GM12878 (cell line): ENCODE measurements around the gene SP2. TPM values are rescaled to one million over a fixed set of nuclear protein-coding genes. Genes with fewer than 3 reads are reported as not detected.

Experiments
- ATAC-seq: fragments of 200-7000 bp; cut with Tn5 transposase; 3 replicates; pipeline ENCODE4 v1.9.1; 2020; ENCODE audit warnings: mild to moderate bottlenecking, moderate library complexity
- BruUV-seq: library from RNA; stranded (reverse); fragments of 400-500 nt; replicated peaks from 2 replicates; lab custom pipeline; 2021; lab: Mats Ljungman, UMichigan
- CTCF ChIA-PET: fragments of 300-600 bp; sonication (Branson Sonifier 250); formaldehyde crosslinking; extraction: SDS; loops from one replicate; lab custom pipeline; 2021; ENCODE audit warnings: inconsistent platforms; lab: Yijun Ruan, JAX
- POLR2A ChIA-PET: fragments of 350-600 bp; formaldehyde crosslinking; extraction: SDS; loops from one replicate; lab custom pipeline; 2021; ENCODE audit warnings: inconsistent platforms; lab: Charles Lee
- RAD21 ChIA-PET: fragments of 300-600 bp; sonication (Branson Sonifier 250); formaldehyde crosslinking; loops from one replicate; lab custom pipeline; 2023; ENCODE audit warnings: antibody characterized with exemption; ENCODE audit not compliant: unreplicated experiment; lab: Charles Lee
- SMC1A ChIA-PET: fragments of 300-600 bp; sonication (Branson Sonifier 250); formaldehyde crosslinking; loops from one replicate; lab custom pipeline; 2023; ENCODE audit not compliant: unreplicated experiment, uncharacterized antibody; lab: Charles Lee
- DNase-seq: peaks from one replicate; pipeline ENCODE4 v3.0.0-alpha.2; 2011; ENCODE audit warnings: low read depth, low spot score
- FAIRE-seq: peaks from 3 replicates; lab custom pipeline; 2011; peaks lifted over from hg19 to GRCh38; lab: Jason Lieb, UNC
- H2AFZ ChIP-seq: 2 replicates; pipeline ENCODE4 v1.6.0; 2011; ENCODE audit warnings: low read depth, low read length, control low read depth; ENCODE audit not compliant: control insufficient read depth
- H3K27ac ChIP-seq: 2 replicates; pipeline ENCODE4 v1.5.1; 2011; ENCODE audit warnings: control low read depth; ENCODE audit not compliant: control insufficient read depth, insufficient read depth
- H3K27me3 ChIP-seq, 2 experiments: replicated peaks in 1 of 2; 2 replicates each; pipeline versions ENCODE4 v1.6.0 to v1.6.1; 2011; ENCODE audit warnings: low read length in 1 of 2; ENCODE audit not compliant: control insufficient read depth in 2 of 2, insufficient read depth in 2 of 2
- H3K36me3 ChIP-seq, 2 experiments: 2 replicates each; pipeline ENCODE4 v1.5.1; 2011; ENCODE audit warnings: low read length in 1 of 2; ENCODE audit not compliant: control insufficient read depth in 2 of 2, insufficient read depth in 2 of 2
- H3K4me1 ChIP-seq: 2 replicates; pipeline ENCODE4 v1.6.1; 2011; ENCODE audit warnings: mild to moderate bottlenecking, low read length, moderate library complexity, mixed read lengths; ENCODE audit not compliant: control insufficient read depth, insufficient read depth
- H3K4me2 ChIP-seq: 2 replicates; pipeline ENCODE4 v1.6.0; 2011; ENCODE audit warnings: control low read depth; ENCODE audit not compliant: control insufficient read depth, insufficient read depth
- H3K4me3 ChIP-seq: fragments of 200-600 bp; sonication (generic); 2 replicates; pipeline ENCODE4 v1.5.1; 2016
- H3K79me2 ChIP-seq: 2 replicates; pipeline ENCODE4 v1.6.0; 2011; ENCODE audit warnings: low read length; ENCODE audit not compliant: control insufficient read depth, insufficient read depth
- H3K9ac ChIP-seq: 2 replicates; pipeline ENCODE4 v1.8.0; 2011; ENCODE audit warnings: low read length, control low read depth, mixed read lengths; ENCODE audit not compliant: control insufficient read depth, insufficient read depth
- H3K9me3 ChIP-seq: replicated peaks from 3 replicates; pipeline ENCODE4 v1.5.1; 2011; ENCODE audit warnings: mild to moderate bottlenecking, low read length; ENCODE audit not compliant: control insufficient read depth, insufficient read depth
- H4K20me1 ChIP-seq: 2 replicates; pipeline ENCODE4 v1.6.0; 2011; ENCODE audit not compliant: control insufficient read depth, insufficient read depth
- BHLHE40 ChIP-seq, 2 experiments: fragments of 450-650 bp in 1 of 2; IDR thresholded peaks; 2 replicates each; pipeline ENCODE4 v1.6.1; 2011 to 2017; ENCODE audit warnings: low read depth in 2 of 2, borderline replicate concordance in 1 of 2, improper control_type of control experiment in 1 of 2, low read length in 1 of 2, mild to moderate bottlenecking in 1 of 2
- BMI1 ChIP-seq: fragments of 450-650 bp; IDR thresholded peaks from 2 replicates; pipeline ENCODE4 v1.6.1; 2016; ENCODE audit warnings: mild to moderate bottlenecking, moderate library complexity, borderline replicate concordance
- CTCF ChIP-seq, 3 experiments: IDR thresholded peaks in 2 of 3; conservative IDR thresholded peaks in 1 of 3; 2 replicates each; pipeline ENCODE4 v1.5.1; 2011; ENCODE audit warnings: low read depth in 3 of 3, low read length in 3 of 3, mild to moderate bottlenecking in 3 of 3, control low read depth in 2 of 3, moderate library complexity in 2 of 3, inconsistent platforms in 1 of 3, mixed read lengths in 1 of 3; ENCODE audit not compliant: control insufficient read depth in 2 of 3, insufficient read depth in 1 of 3; ENCODE audit errors: extremely low read depth in 1 of 3
- EGR1 ChIP-seq, 2 experiments: IDR thresholded peaks; 1 replicate in 1 of 2; 2 replicates in 1 of 2; pipeline ENCODE4 v1.6.1; 2011 to 2012; ENCODE audit warnings: low read depth in 2 of 2, low read length in 2 of 2, borderline replicate concordance in 1 of 2, mild to moderate bottlenecking in 1 of 2, moderate library complexity in 1 of 2
- LARP7 ChIP-seq: fragments of 450-650 bp; IDR thresholded peaks from 2 replicates; pipeline ENCODE4 v1.6.1; 2017; ENCODE audit warnings: mild to moderate bottlenecking
- MYC ChIP-seq: IDR thresholded peaks from 2 replicates; pipeline ENCODE4 v1.6.1; 2011; ENCODE audit warnings: mild to moderate bottlenecking, low read length, moderate library complexity, inconsistent platforms; ENCODE audit not compliant: insufficient read depth, insufficient replicate concordance, insufficient read length, severe bottlenecking
- NR2C1 ChIP-seq: fragments of 450-650 bp; IDR thresholded peaks from 2 replicates; pipeline ENCODE4 v1.6.1; 2017; ENCODE audit warnings: antibody characterized with exemption, mild to moderate bottlenecking, moderate library complexity
- RAD51 ChIP-seq: fragments of 450-650 bp; IDR thresholded peaks from 2 replicates; pipeline ENCODE4 v1.6.1; 2016; ENCODE audit warnings: moderate library complexity, mild to moderate bottlenecking, inconsistent platforms
- SREBF2 ChIP-seq: IDR thresholded peaks from 2 replicates; pipeline ENCODE4 v1.6.1; 2012; ENCODE audit warnings: mild to moderate bottlenecking, low read length
- TCF12 ChIP-seq: IDR thresholded peaks from 2 replicates; pipeline ENCODE4 v1.6.1; 2011; ENCODE audit warnings: low read depth, mild to moderate bottlenecking, low read length
- USF1 ChIP-seq: IDR thresholded peaks from 2 replicates; pipeline ENCODE4 v1.6.1; 2011; ENCODE audit warnings: borderline replicate concordance, low read depth, mild to moderate bottlenecking, moderate library complexity, mixed read lengths, low read length; ENCODE audit not compliant: insufficient read depth; ENCODE audit errors: extremely low read length
- ZNF592 ChIP-seq: fragments of 450-650 bp; IDR thresholded peaks from 2 replicates; pipeline ENCODE4 v1.6.1; 2017; ENCODE audit warnings: mild to moderate bottlenecking, moderate library complexity
- WGBS: methylation state at CpG from one replicate; pipeline ENCODE4 v1.1.6; 2016; ENCODE audit warnings: low lambda C conversion rate; ENCODE audit not compliant: insufficient replicate concordance, insufficient coverage; ENCODE audit errors: missing lambda C conversion rate; 5-methylcytosine and 5-hydroxymethylcytosine counted together
- in situ Hi-C: fragments of 300-500 bp; cut with MboI; formaldehyde crosslinking; loops from 9 replicates; pipeline ENCODE4 v1.14.3; 2018; ENCODE audit warnings: mixed read lengths
- intact Hi-C: fragments of 100-400 bp; cut with micrococcal nuclease; formaldehyde crosslinking; loops from one replicate; pipeline ENCODE4 v1.14.2; 2022; ENCODE audit not compliant: unreplicated experiment
- polyA plus RNA-seq, 11 experiments: library from polyadenylated mRNA; depleted of rRNA in 4 of 11; unstranded in 6 of 11; stranded (reverse) in 5 of 11; fragments of >200 nt; fragmentation: Nextera tagmentation in 4 of 11; fragmentation: Illumina TruSeq in 1 of 11; extraction: Ambion mirVana in 4 of 11; extraction: Trizol in 1 of 11; gene quantifications; 1 replicate in 1 of 11; 2 replicates in 10 of 11; pipeline versions ENCODE4 v1.2.1 to v1.2.3, GENCODE V29; 2011 to 2016; ENCODE audit warnings: inconsistent platforms in 2 of 11, missing spikeins in 2 of 11, low read depth in 1 of 11
- total RNA-seq, 4 experiments: library from RNA; depleted of rRNA in 3 of 4; stranded (reverse); fragments of >200 nt in 3 of 4; fragmentation: Illumina TruSeq in 1 of 4; extraction: Trizol in 1 of 4; gene quantifications; 2 replicates each; pipeline versions ENCODE4 v1.2.1 to v1.2.3, GENCODE V29; 2013 to 2021
- TF ChIP-seq, protein P1 (sequence below): IDR thresholded peaks from 2 replicates; pipeline ENCODE4 v1.6.1; 2011; ENCODE audit warnings: low read depth, low read length, improper control_type of control experiment, borderline replicate concordance

The SP2 gene
- total and polyA plus RNA-seq, 10 of the 15 experiments (the other 5 are each of a cell fraction or from before 2014, with no cell fraction given): 1.2 to 19.1 (median 4.8) TPM

DNA sequence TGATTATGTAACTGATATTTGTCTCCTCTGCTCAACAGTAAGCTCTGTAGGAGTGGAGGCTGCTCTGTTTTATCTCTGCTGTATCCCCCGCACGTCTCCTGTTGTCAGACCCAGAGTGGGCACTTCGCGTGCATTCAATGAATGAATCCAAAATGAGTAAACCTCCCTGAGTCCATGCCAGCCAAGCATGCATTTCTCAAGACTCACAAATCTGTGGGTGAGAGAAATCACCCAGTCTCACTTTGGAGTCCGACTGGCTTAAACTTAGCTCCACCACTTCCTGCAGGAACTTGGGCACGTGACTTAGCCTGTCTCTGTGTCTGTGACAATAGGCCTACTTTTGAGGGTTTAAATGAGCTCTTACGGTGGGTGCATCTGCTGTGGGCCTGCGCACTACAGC is 49.0 kb downstream of the SP2 start:
- no peak for TF ChIP-seq CTCF (IDR thresholded peaks at IDR 0.05 in 2 of 3, conservative IDR thresholded peaks at IDR 0.05 in 1 of 3; ENCODE audit: control insufficient read depth in 2 of 3, extremely low read depth in 1 of 3, insufficient read depth in 1 of 3, low read depth in 3 of 3, low read length in 3 of 3)
- TF ChIP-seq SREBF2: no peak
- TF ChIP-seq MYC: no peak
- no peak for TF ChIP-seq EGR1 (IDR thresholded peaks at IDR 0.05; ENCODE audit: borderline replicate concordance in 1 of 2, low read depth in 2 of 2, low read length in 2 of 2)
- TF ChIP-seq, protein P1, sequence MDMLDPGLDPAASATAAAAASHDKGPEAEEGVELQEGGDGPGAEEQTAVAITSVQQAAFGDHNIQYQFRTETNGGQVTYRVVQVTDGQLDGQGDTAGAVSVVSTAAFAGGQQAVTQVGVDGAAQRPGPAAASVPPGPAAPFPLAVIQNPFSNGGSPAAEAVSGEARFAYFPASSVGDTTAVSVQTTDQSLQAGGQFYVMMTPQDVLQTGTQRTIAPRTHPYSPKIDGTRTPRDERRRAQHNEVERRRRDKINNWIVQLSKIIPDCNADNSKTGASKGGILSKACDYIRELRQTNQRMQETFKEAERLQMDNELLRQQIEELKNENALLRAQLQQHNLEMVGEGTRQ: peak; percentile 9; the same call in 1 of the 2 replicates
- peak; percentile 55 for TF ChIP-seq USF1
- peak; percentile 59 to 73 for TF ChIP-seq BHLHE40 (IDR thresholded peaks at IDR 0.05; ENCODE audit: borderline replicate concordance in 1 of 2, low read depth in 2 of 2, low read length in 1 of 2)
- no peak for TF ChIP-seq ZNF592
- no peak for TF ChIP-seq LARP7
- TF ChIP-seq NR2C1: no peak
- peak; percentile 37; the same call in 1 of the 2 replicates for TF ChIP-seq RAD51
- no peak for TF ChIP-seq TCF12
- TF ChIP-seq BMI1: no peak
- TF ChIP-seq, all 136 proteins: peak for 4
- Histone ChIP-seq H2AFZ (no peak overlapping the region), H3K27ac (peak overlapping the region; percentile 48; the same call in 1 of the 2 replicates), H3K9me3 (no peaks in the 10 kb centered on the region), H3K4me3 (no peak overlapping the region), H3K4me2 (peak overlapping the region; percentile 34; the same call in 1 of the 2 replicates), H4K20me1 (no peaks in the 10 kb centered on the region), H3K36me3 (peaks cover 3 to 8% of the 10 kb centered on the region in 2 experiments), H3K9ac (no peak overlapping the region), H3K27me3 (no peaks in the 10 kb centered on the region), H3K4me1 (peaks cover 46% of the 10 kb centered on the region), H3K79me2 (peaks cover 24% of the 10 kb centered on the region)
- ChIA-PET CTCF (interaction anchor here (1.2 to 18.1 kb wide), 5 partner anchors 13 to 104 kb away, joined by 3 to 463 read pairs (median 105); partner anchors contain the start of genes CDK5RAP3, PRR15L and SCRN2), POLR2A (interaction anchor here (1.3 kb wide), 1 partner anchor 27 kb away, joined by 5 read pairs; no protein-coding TSS in a partner anchor), SMC1A (interaction anchor here (0.5 to 3.7 kb wide), 5 partner anchors 25 to 635 kb away, joined by 3 to 11 read pairs (median 3); partner anchors contain the start of gene CDK5RAP3), RAD21 (interaction anchor here (7.6 kb wide), 1 partner anchor 26 kb away, joined by 123 read pairs; the partner anchor contains the start of gene CDK5RAP3)
- 67% methylated on average over 8 of the region's 8 CpGs for WGBS
- DNase-seq (no peak), ATAC-seq (no peak), FAIRE-seq (no peak)
- no TSS peak for BruUV-seq
- intact Hi-C loops (no loop called here), in situ Hi-C loops (no loop called here)
